ENCODE data around the gene KIAA1958. TPM values are rescaled to one million over a fixed set of nuclear protein-coding genes. Genes with fewer than 3 reads are reported as not detected.

Gene KIAA1958
- polyA plus RNA-seq, 1 of the 3 experiments (the other 2 are of a cell fraction): 1.6 TPM

DNA sequence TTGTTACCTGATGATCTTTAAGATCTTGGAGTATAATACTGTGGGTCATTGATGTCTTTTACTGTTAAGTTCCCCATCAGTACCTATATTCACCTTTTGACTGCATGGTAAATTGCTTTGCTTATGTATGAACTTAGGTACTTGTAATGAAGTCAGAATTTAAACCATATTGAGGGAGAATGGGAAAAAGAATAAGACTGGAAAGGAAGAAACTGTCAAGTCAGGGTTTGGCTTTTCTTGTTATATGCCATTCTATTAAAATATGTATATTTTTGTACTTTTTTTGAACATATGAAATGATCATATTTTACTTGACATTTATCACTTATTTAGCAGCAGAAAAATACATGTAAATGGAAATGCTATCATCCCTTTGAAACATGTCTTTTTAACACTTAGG, 58.6 kb downstream of the KIAA1958 start:
- DNase-seq: no peak
- H3F3A ChIP-seq (replicated peaks; ENCODE audit: insufficient read depth): peaks cover 10% of the 10 kb centered on the region
- H3K4me3 ChIP-seq (ENCODE audit: low read depth in 2 of 2, low read length in 1 of 2): no peak overlapping the region
- ChIA-PET POLR2A (no interaction called here), CTCF (no interaction called here)
- peaks cover 8% of the 10 kb centered on the region; the same call in 1 of the 2 replicates for H3K79me2 ChIP-seq (ENCODE audit: insufficient read depth)
- no peak overlapping the region for H3K27ac ChIP-seq (ENCODE audit: low read depth in 2 of 2, low read length in 1 of 2)
- no peak overlapping the region for H2AFZ ChIP-seq (ENCODE audit: low read depth)
- no peaks in the 10 kb centered on the region for H3K9me3 ChIP-seq
- H3K9ac ChIP-seq: no peak overlapping the region
- no peaks in the 10 kb centered on the region for H3K27me3 ChIP-seq (ENCODE audit: insufficient read depth)
- TF ChIP-seq MXI1 (IDR thresholded peaks at IDR 0.05; ENCODE audit: low read depth, low read length) (no peak), RAD21 (IDR thresholded peaks at IDR 0.05; ENCODE audit: low read length) (no peak), NRF1 (IDR thresholded peaks at IDR 0.05; ENCODE audit: low read depth, low read length) (no peak), RXRA (IDR thresholded peaks at IDR 0.05; ENCODE audit: borderline replicate concordance, low read depth) (no peak), TEAD4 (IDR thresholded peaks at IDR 0.05; ENCODE audit: borderline replicate concordance, insufficient read depth) (no peak), EZH2phosphoT487 (IDR thresholded peaks at IDR 0.05; ENCODE audit: borderline replicate concordance, low read depth) (no peak), MAX (IDR thresholded peaks at IDR 0.05; ENCODE audit: low read depth) (no peak), MEF2A (IDR thresholded peaks at IDR 0.05; ENCODE audit: borderline replicate concordance, low read depth) (no peak), SMC3 (IDR thresholded peaks at IDR 0.05; ENCODE audit: low read depth, low read length) (no peak), YY1 (IDR thresholded peaks at IDR 0.05; ENCODE audit: low read depth) (no peak), REST (IDR thresholded peaks at IDR 0.05; ENCODE audit: low read depth, low read length) (no peak), TCF12 (IDR thresholded peaks at IDR 0.05) (no peak), JUND (IDR thresholded peaks at IDR 0.05) (no peak), RCOR1 (IDR thresholded peaks at IDR 0.05; ENCODE audit: low read length) (no peak), GATA2 (CRISPR knock-in tag; IDR thresholded peaks at IDR 0.05) (no peak)
- TF ChIP-seq, protein P1, sequence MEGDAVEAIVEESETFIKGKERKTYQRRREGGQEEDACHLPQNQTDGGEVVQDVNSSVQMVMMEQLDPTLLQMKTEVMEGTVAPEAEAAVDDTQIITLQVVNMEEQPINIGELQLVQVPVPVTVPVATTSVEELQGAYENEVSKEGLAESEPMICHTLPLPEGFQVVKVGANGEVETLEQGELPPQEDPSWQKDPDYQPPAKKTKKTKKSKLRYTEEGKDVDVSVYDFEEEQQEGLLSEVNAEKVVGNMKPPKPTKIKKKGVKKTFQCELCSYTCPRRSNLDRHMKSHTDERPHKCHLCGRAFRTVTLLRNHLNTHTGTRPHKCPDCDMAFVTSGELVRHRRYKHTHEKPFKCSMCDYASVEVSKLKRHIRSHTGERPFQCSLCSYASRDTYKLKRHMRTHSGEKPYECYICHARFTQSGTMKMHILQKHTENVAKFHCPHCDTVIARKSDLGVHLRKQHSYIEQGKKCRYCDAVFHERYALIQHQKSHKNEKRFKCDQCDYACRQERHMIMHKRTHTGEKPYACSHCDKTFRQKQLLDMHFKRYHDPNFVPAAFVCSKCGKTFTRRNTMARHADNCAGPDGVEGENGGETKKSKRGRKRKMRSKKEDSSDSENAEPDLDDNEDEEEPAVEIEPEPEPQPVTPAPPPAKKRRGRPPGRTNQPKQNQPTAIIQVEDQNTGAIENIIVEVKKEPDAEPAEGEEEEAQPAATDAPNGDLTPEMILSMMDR (IDR thresholded peaks at IDR 0.05): no peak
- TF ChIP-seq, protein P2, sequence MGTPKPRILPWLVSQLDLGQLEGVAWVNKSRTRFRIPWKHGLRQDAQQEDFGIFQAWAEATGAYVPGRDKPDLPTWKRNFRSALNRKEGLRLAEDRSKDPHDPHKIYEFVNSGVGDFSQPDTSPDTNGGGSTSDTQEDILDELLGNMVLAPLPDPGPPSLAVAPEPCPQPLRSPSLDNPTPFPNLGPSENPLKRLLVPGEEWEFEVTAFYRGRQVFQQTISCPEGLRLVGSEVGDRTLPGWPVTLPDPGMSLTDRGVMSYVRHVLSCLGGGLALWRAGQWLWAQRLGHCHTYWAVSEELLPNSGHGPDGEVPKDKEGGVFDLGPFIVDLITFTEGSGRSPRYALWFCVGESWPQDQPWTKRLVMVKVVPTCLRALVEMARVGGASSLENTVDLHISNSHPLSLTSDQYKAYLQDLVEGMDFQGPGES (IDR thresholded peaks at IDR 0.05; ENCODE audit: low read depth, low read length): no peak
- TF ChIP-seq, protein P3, sequence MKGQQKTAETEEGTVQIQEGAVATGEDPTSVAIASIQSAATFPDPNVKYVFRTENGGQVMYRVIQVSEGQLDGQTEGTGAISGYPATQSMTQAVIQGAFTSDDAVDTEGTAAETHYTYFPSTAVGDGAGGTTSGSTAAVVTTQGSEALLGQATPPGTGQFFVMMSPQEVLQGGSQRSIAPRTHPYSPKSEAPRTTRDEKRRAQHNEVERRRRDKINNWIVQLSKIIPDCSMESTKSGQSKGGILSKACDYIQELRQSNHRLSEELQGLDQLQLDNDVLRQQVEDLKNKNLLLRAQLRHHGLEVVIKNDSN (IDR thresholded peaks at IDR 0.05; ENCODE audit: borderline replicate concordance, low read depth): no peak
- TF ChIP-seq, protein P4, sequence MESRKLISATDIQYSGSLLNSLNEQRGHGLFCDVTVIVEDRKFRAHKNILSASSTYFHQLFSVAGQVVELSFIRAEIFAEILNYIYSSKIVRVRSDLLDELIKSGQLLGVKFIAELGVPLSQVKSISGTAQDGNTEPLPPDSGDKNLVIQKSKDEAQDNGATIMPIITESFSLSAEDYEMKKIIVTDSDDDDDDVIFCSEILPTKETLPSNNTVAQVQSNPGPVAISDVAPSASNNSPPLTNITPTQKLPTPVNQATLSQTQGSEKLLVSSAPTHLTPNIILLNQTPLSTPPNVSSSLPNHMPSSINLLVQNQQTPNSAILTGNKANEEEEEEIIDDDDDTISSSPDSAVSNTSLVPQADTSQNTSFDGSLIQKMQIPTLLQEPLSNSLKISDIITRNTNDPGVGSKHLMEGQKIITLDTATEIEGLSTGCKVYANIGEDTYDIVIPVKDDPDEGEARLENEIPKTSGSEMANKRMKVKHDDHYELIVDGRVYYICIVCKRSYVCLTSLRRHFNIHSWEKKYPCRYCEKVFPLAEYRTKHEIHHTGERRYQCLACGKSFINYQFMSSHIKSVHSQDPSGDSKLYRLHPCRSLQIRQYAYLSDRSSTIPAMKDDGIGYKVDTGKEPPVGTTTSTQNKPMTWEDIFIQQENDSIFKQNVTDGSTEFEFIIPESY (IDR thresholded peaks at IDR 0.05; ENCODE audit: borderline replicate concordance, low read depth): no peak
- TF ChIP-seq, protein P5, sequence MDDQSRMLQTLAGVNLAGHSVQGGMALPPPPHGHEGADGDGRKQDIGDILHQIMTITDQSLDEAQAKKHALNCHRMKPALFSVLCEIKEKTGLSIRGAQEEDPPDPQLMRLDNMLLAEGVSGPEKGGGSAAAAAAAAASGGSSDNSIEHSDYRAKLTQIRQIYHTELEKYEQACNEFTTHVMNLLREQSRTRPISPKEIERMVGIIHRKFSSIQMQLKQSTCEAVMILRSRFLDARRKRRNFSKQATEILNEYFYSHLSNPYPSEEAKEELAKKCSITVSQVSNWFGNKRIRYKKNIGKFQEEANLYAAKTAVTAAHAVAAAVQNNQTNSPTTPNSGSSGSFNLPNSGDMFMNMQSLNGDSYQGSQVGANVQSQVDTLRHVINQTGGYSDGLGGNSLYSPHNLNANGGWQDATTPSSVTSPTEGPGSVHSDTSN (IDR thresholded peaks at IDR 0.05): no peak
- no peaks in the 10 kb centered on the region for H4K20me1 ChIP-seq (ENCODE audit: insufficient read depth)
- no peaks in the 10 kb centered on the region for H3K9me2 ChIP-seq
- H3K4me1 ChIP-seq (ENCODE audit: control insufficient read depth in 1 of 2, insufficient read depth in 2 of 2, low read depth in 1 of 2, low read length in 1 of 2): peaks cover 6 to 31% of the 10 kb centered on the region in 2 experiments; a peak in 3 of 4 replicates
- no peaks in the 10 kb centered on the region for H3K36me3 ChIP-seq (replicated peaks in 1 of 2; ENCODE audit: control insufficient read depth in 1 of 2, insufficient read depth in 2 of 2, low read length in 1 of 2)
- no peak overlapping the region for H3K4me2 ChIP-seq
